ENCODE data around the gene GRIN2A. TPM values are rescaled to one million over a fixed set of nuclear protein-coding genes. Genes with fewer than 3 reads are reported as not detected.

GRIN2A gene
- total RNA-seq, 1 donor from 2014 or later = 1.5 TPM

GRCh38 chr16:9964426-9964825, 217.8 kb downstream of the GRIN2A start:
- Mint-ChIP-seq H3K9me3 (peaks cover 3% of the 10 kb centered on the region), H3K4me3 (no peak overlapping the region), H3K27me3 (peaks cover 2% of the 10 kb centered on the region), H3K27ac (no peak overlapping the region), H3K4me1 (no peaks in the 10 kb centered on the region), H3K36me3 (ENCODE audit: low read depth) (no peaks in the 10 kb centered on the region)
- ATAC-seq (ENCODE audit: low read depth) (no peak), DNase-seq (no peak)
- POLR2A ChIA-PET = no interaction called here
- intact Hi-C loops (cut with micrococcal nuclease) = no loop called here
- CTCF ChIA-PET = no interaction called here
- TF ChIP-seq CTCF (IDR thresholded peaks at IDR 0.05) = no peak

- ATAC-seq (ENCODE audit: low read depth) (no peak), DNase-seq (no peak)
- Mint-ChIP-seq H3K27me3 (peaks cover 23% of the 10 kb centered on the region), H3K4me3 (no peak overlapping the region), H3K9me3 (no peaks in the 10 kb centered on the region), H3K27ac (no peak overlapping the region), H3K36me3 (ENCODE audit: low read depth) (no peaks in the 10 kb centered on the region), H3K4me1 (no peaks in the 10 kb centered on the region)
- CTCF ChIA-PET = no interaction called here
- TF ChIP-seq CTCF (IDR thresholded peaks at IDR 0.05) = no peak
- intact Hi-C loops (cut with micrococcal nuclease) = no loop called here
- POLR2A ChIA-PET = no interaction called here
Measured at GRCh38 chr16:9957433-9957832, 224.8 kb downstream of the GRIN2A start.

- POLR2A ChIA-PET = no interaction called here
- no peak overlapping the region for H3K27ac Mint-ChIP-seq
- intact Hi-C loops (cut with micrococcal nuclease) = no loop called here
- ATAC-seq (ENCODE audit: low read depth) (no peak), DNase-seq (no peak)
- peaks cover 23% of the 10 kb centered on the region for H3K27me3 Mint-ChIP-seq
- no peaks in the 10 kb centered on the region for H3K36me3 Mint-ChIP-seq (ENCODE audit: low read depth)
- CTCF ChIA-PET = no interaction called here
- no peaks in the 10 kb centered on the region for H3K4me1 Mint-ChIP-seq
- H3K9me3 Mint-ChIP-seq = no peaks in the 10 kb centered on the region
- H3K4me3 Mint-ChIP-seq = no peak overlapping the region
- no peak for TF ChIP-seq CTCF (IDR thresholded peaks at IDR 0.05)
Measured at GRCh38 chr16:9957002-9957401, 225.2 kb downstream of the GRIN2A start.

- POLR2A ChIA-PET = no interaction called here
- CTCF ChIA-PET = no interaction called here
- ATAC-seq (ENCODE audit: low read depth) (no peak), DNase-seq (no peak)
- no peaks in the 10 kb centered on the region for H3K9me3 Mint-ChIP-seq
- no peak overlapping the region for H3K4me3 Mint-ChIP-seq
- H3K36me3 Mint-ChIP-seq (ENCODE audit: low read depth) = no peaks in the 10 kb centered on the region
- H3K27ac Mint-ChIP-seq = no peak overlapping the region
- peaks cover 20% of the 10 kb centered on the region for H3K27me3 Mint-ChIP-seq
- intact Hi-C loops (cut with micrococcal nuclease) = no loop called here
- TF ChIP-seq CTCF (IDR thresholded peaks at IDR 0.05) = no peak
- H3K4me1 Mint-ChIP-seq = no peaks in the 10 kb centered on the region
Measured at GRCh38 chr16:9955677-9956076, 226.6 kb downstream of the GRIN2A start.

GRCh38 chr16:9953908-9954570, 228.2 kb downstream of the GRIN2A start:
- CTCF ChIA-PET = no interaction called here
- Mint-ChIP-seq H3K36me3 (ENCODE audit: low read depth) (no peaks in the 10 kb centered on the region), H3K9me3 (no peaks in the 10 kb centered on the region), H3K27me3 (peaks cover 17% of the 10 kb centered on the region), H3K4me3 (no peak overlapping the region), H3K4me1 (no peaks in the 10 kb centered on the region), H3K27ac (no peak overlapping the region)
- TF ChIP-seq CTCF (IDR thresholded peaks at IDR 0.05) = no peak
- no peak for DNase-seq
- POLR2A ChIA-PET = no interaction called here
- intact Hi-C loops (cut with micrococcal nuclease) = no loop called here
- ATAC-seq (ENCODE audit: low read depth) = no peak
